Activated naive CD8-positive, alpha-beta T cell treated with anti-CD3 and anti-CD28 coated beads, Interleukin-2, amount 50 U/mL, for 24 hours (primary cell): ENCODE measurements around the gene ANKRD29.

Experiments
- ATAC-seq: fragments of 150-1000 bp; cut with Tn5 transposase; one replicate; pipeline ENCODE4 v1.10.0; 2021
- DNase-seq: peaks from one replicate; pipeline ENCODE4 v3.0.0; 2021
- H3K27ac Mint-ChIP-seq: one replicate; pipeline ENCODE4 v1.8.0; 2021; ENCODE audit warnings: mild to moderate bottlenecking, mixed read lengths
- H3K27me3 Mint-ChIP-seq: one replicate; pipeline ENCODE4 v1.8.0; 2021; ENCODE audit warnings: mixed read lengths
- H3K36me3 Mint-ChIP-seq: one replicate; pipeline ENCODE4 v1.8.0; 2021; ENCODE audit warnings: low read depth, mixed read lengths
- H3K4me1 Mint-ChIP-seq: one replicate; pipeline ENCODE4 v1.8.0; 2021; ENCODE audit warnings: mixed read lengths
- H3K4me3 Mint-ChIP-seq: one replicate; pipeline ENCODE4 v1.8.0; 2021; ENCODE audit warnings: mild to moderate bottlenecking, moderate library complexity, mixed read lengths
- H3K9me3 Mint-ChIP-seq: one replicate; pipeline ENCODE4 v1.8.0; 2021; ENCODE audit warnings: mixed read lengths

The ANKRD29 gene, protein sequence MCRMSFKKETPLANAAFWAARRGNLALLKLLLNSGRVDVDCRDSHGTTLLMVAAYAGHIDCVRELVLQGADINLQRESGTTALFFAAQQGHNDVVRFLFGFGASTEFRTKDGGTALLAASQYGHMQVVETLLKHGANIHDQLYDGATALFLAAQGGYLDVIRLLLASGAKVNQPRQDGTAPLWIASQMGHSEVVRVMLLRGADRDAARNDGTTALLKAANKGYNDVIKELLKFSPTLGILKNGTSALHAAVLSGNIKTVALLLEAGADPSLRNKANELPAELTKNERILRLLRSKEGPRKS

GRCh38 chr18:23662309-23663263, at the start of gene ANKRD29:
Gene ANKRD29 (minus strand): TSS chr18:23662911. CDS start chr18:23662730, 181 bp downstream.
- H3K36me3 Mint-ChIP-seq: peaks cover 2% of the 10 kb centered on the region
- peaks cover 16% of the 10 kb centered on the region for H3K4me1 Mint-ChIP-seq
- peak within 1 kb of the TSS; percentile 81 for H3K4me3 Mint-ChIP-seq
- H3K27ac Mint-ChIP-seq: peak within 1 kb of the TSS; percentile 87
- DNase-seq (peak; percentile 55), ATAC-seq (peak; percentile 73)
- H3K27me3 Mint-ChIP-seq: peaks cover 46% of the 10 kb centered on the region
- no peaks in the 10 kb centered on the region for H3K9me3 Mint-ChIP-seq

DNA sequence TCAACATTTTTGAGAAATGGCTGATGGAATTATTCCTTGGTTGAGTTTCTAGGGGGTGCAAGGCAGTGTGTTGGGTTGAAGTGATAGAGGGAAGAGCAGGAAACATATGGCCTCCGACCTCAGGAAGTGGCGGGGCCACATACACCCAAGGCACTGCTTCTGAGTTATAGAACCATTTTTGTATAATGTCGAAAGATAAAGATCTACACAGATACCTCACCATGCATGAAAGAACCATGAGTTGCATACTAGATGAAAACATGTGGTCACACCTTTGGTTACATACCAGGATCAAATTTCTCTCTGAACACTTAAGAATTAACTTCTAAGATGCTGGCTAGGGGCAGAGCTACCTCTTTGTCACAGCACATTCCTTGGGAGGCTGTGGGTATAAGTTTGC, 49.7 kb upstream of the ANKRD29 start:
- peaks cover 2% of the 10 kb centered on the region for H3K27me3 Mint-ChIP-seq
- peaks cover 3% of the 10 kb centered on the region for H3K9me3 Mint-ChIP-seq
- no peak overlapping the region for H3K4me3 Mint-ChIP-seq
- ATAC-seq (no peak), DNase-seq (no peak)
- H3K36me3 Mint-ChIP-seq: no peaks in the 10 kb centered on the region
- H3K27ac Mint-ChIP-seq: no peak overlapping the region
- H3K4me1 Mint-ChIP-seq: peaks cover 10% of the 10 kb centered on the region

- Mint-ChIP-seq H3K9me3 (peaks cover 6% of the 10 kb centered on the region), H3K4me3 (no peak overlapping the region), H3K27ac (no peak overlapping the region), H3K36me3 (peaks cover 2% of the 10 kb centered on the region), H3K27me3 (peaks cover 2% of the 10 kb centered on the region), H3K4me1 (peaks cover 8% of the 10 kb centered on the region)
- ATAC-seq (no peak), DNase-seq (no peak)
These were observed 48.7 kb upstream of the ANKRD29 start for GRCh38 chr18:23711426-23711825.

DNA sequence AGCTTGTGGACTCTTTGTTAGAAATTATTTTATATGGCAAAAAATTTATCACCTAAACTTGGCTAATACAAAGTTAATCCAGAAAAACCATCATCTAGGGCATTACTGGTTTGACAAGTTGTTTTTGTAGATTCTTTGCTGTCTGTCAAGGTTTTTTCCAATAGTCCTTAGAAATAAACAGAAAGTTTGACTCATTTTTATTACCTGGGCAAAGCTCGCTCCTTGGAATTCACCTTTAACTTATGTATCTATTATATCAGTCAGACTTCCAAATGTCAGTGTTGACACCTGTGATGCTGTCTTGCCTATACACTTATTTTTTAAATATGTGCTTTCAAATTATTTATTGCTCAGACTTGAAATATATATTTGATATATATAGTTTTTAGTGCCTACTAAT, 48.2 kb upstream of the ANKRD29 start:
- H3K36me3 Mint-ChIP-seq: peaks cover 2% of the 10 kb centered on the region
- ATAC-seq (no peak), DNase-seq (no peak)
- no peak overlapping the region for H3K27ac Mint-ChIP-seq
- H3K4me1 Mint-ChIP-seq: peaks cover 8% of the 10 kb centered on the region
- H3K9me3 Mint-ChIP-seq: peaks cover 6% of the 10 kb centered on the region
- H3K4me3 Mint-ChIP-seq: no peak overlapping the region
- peaks cover 2% of the 10 kb centered on the region for H3K27me3 Mint-ChIP-seq

DNA sequence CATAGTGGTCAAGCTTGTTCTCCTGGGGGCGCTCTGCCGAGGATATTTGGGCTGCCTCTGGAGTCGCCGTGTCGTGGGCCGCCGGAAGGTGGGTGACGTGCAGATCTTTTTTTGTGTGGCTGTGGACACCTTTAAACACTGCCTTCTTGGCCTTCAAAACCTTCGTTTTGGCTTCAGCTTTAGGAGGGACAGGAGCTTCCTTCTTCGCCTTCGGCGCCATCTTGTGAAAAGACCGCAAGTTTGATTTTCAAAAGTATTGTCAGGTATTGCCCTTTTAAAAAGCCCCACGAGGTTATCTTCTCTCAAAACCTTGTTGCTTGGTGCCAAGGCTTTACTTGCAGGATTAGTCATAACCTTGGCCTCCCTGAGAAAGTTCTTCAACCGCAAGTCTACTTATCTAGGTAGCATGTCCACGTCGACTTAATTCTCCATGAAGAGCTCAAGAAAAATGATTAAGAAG, 47.4 kb upstream of the ANKRD29 start:
- Mint-ChIP-seq H3K9me3 (peaks cover 6% of the 10 kb centered on the region), H3K27me3 (no peaks in the 10 kb centered on the region), H3K27ac (no peak overlapping the region), H3K4me3 (no peak overlapping the region), H3K4me1 (peaks cover 8% of the 10 kb centered on the region), H3K36me3 (peaks cover 2% of the 10 kb centered on the region)
- DNase-seq (no peak), ATAC-seq (no peak)

DNA sequence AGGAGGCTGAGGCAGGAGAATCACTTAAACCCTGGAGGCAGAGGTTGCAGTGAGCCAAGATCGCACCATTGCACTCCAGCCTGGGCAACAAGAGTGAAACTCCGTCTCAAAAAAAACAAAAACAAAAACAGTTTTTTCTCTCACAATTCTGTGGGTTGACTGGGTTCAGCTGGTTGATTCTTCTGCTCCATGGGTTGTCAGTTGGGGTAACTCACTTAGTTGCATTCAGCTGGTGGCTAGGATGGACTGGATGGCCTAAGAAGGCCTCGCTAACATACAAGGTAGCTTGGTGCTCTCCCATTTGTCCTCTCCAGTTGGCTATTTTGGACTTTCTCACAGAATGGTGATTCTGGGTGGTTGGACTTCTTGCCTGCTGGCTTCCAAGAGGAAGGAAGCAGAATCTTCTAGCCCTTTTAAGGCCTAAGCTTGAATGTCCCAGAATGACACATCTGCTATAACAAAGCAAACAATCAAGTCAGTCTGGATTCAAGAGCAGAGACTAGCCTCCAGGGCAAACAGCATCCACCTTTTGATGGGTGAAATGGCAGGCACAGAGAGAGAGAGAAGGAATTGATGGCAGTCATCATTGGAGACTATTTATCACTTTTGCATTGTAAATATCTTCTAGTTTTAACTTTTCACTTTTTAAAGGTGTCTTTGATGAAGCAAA, 44.4 kb upstream of the ANKRD29 start:
- DNase-seq: no peak
- Mint-ChIP-seq H3K4me1 (peaks cover 3% of the 10 kb centered on the region), H3K4me3 (no peak overlapping the region), H3K36me3 (peaks cover 2% of the 10 kb centered on the region), H3K27ac (no peak overlapping the region), H3K9me3 (peaks cover 6% of the 10 kb centered on the region), H3K27me3 (peaks cover 2% of the 10 kb centered on the region)
- no peak for ATAC-seq

DNA sequence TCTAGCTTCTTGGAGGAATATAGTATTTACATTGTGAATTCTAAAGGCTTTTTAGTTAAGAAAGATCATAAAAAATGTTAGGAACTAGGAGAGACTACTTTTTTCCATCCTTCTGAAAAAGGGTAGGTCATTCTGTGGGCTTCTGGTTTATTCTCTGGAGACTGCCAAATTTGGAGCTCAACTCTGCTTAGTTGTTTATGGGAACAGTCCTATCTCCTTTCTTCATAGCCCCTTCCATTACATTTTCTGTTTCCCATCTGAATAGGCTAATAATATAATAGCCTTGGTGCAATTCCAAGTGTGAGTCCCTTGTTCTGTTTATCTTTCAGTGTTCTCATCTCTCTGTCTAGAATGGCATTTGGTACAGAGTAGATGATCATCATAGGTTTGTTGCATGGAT, 42.1 kb upstream of the ANKRD29 start:
- peaks cover 2% of the 10 kb centered on the region for H3K36me3 Mint-ChIP-seq
- peaks cover 6% of the 10 kb centered on the region for H3K9me3 Mint-ChIP-seq
- ATAC-seq (no peak), DNase-seq (no peak)
- peaks cover 9% of the 10 kb centered on the region for H3K27me3 Mint-ChIP-seq
- no peak overlapping the region for H3K4me3 Mint-ChIP-seq
- no peak overlapping the region for H3K27ac Mint-ChIP-seq
- peaks cover 5% of the 10 kb centered on the region for H3K4me1 Mint-ChIP-seq

GRCh38 chr18:23703987-23704384, 41.3 kb upstream of the ANKRD29 start:
- H3K9me3 Mint-ChIP-seq: peaks cover 6% of the 10 kb centered on the region
- ATAC-seq: no peak
- no peak overlapping the region for H3K4me3 Mint-ChIP-seq
- peaks cover 5% of the 10 kb centered on the region for H3K4me1 Mint-ChIP-seq
- no peak overlapping the region for H3K27ac Mint-ChIP-seq
- H3K27me3 Mint-ChIP-seq: peaks cover 9% of the 10 kb centered on the region
- no peak for DNase-seq
- H3K36me3 Mint-ChIP-seq: peaks cover 2% of the 10 kb centered on the region

- Mint-ChIP-seq H3K27me3 (peaks cover 9% of the 10 kb centered on the region), H3K9me3 (peaks cover 6% of the 10 kb centered on the region), H3K4me3 (no peak overlapping the region), H3K27ac (no peak overlapping the region), H3K36me3 (peaks cover 2% of the 10 kb centered on the region), H3K4me1 (peaks cover 5% of the 10 kb centered on the region)
- DNase-seq: no peak
- peak; percentile 57 for ATAC-seq
These were observed 40.6 kb upstream of the ANKRD29 start for GRCh38 chr18:23703057-23703986.

DNA sequence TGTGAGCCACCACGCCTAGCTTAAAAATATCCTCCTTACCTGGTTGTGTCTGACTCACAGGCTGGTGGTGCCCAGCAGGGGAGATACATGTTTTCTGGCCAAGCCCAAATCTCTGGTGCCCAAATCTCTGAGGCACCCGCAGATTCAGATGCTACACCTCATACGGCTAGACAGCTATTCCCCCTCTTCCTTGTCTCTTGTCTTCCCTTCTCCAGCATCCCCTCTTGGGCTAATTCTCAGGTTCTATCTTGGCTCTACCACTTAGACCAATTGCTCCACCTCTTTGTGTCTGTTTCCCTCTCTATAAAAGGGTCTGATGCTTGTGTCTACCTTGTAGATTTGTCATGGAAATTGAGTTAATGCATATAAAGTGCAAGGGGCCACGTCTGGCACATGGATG, 39.9 kb upstream of the ANKRD29 start:
- DNase-seq: no peak
- H3K4me3 Mint-ChIP-seq: no peak overlapping the region
- H3K27ac Mint-ChIP-seq: no peak overlapping the region
- H3K36me3 Mint-ChIP-seq: peaks cover 2% of the 10 kb centered on the region
- no peak for ATAC-seq
- peaks cover 3% of the 10 kb centered on the region for H3K9me3 Mint-ChIP-seq
- peaks cover 9% of the 10 kb centered on the region for H3K27me3 Mint-ChIP-seq
- peaks cover 5% of the 10 kb centered on the region for H3K4me1 Mint-ChIP-seq

- H3K4me1 Mint-ChIP-seq: peaks cover 5% of the 10 kb centered on the region
- H3K27me3 Mint-ChIP-seq: peaks cover 9% of the 10 kb centered on the region
- H3K27ac Mint-ChIP-seq: no peak overlapping the region
- no peaks in the 10 kb centered on the region for H3K9me3 Mint-ChIP-seq
- DNase-seq (no peak), ATAC-seq (no peak)
- no peaks in the 10 kb centered on the region for H3K36me3 Mint-ChIP-seq
- no peak overlapping the region for H3K4me3 Mint-ChIP-seq
These were observed 38.9 kb upstream of the ANKRD29 start for GRCh38 chr18:23701544-23702064.

DNA sequence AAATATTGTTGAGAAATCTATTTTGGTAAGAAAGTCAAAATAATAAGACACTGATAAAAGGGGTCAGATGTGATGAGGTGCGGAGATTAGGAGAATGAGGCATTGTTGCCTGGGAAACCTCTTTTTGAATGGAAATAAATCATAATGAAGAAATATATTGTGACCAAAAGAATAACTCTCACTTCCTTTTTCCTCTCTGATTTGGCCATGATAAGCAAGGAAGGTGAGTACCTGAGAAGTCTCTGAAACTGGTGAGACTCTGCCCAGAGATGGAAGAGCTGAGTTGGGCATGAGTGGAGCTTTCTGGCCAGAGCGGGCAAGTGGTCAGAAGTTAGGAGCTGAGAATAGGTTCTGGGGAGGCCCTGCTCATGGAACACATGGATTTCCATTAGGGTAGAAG, 38.3 kb upstream of the ANKRD29 start:
- no peak for DNase-seq
- no peak for ATAC-seq
- H3K27me3 Mint-ChIP-seq: peaks cover 9% of the 10 kb centered on the region
- H3K36me3 Mint-ChIP-seq: no peaks in the 10 kb centered on the region
- no peak overlapping the region for H3K27ac Mint-ChIP-seq
- H3K4me3 Mint-ChIP-seq: no peak overlapping the region
- H3K9me3 Mint-ChIP-seq: no peaks in the 10 kb centered on the region
- H3K4me1 Mint-ChIP-seq: peaks cover 5% of the 10 kb centered on the region

DNA sequence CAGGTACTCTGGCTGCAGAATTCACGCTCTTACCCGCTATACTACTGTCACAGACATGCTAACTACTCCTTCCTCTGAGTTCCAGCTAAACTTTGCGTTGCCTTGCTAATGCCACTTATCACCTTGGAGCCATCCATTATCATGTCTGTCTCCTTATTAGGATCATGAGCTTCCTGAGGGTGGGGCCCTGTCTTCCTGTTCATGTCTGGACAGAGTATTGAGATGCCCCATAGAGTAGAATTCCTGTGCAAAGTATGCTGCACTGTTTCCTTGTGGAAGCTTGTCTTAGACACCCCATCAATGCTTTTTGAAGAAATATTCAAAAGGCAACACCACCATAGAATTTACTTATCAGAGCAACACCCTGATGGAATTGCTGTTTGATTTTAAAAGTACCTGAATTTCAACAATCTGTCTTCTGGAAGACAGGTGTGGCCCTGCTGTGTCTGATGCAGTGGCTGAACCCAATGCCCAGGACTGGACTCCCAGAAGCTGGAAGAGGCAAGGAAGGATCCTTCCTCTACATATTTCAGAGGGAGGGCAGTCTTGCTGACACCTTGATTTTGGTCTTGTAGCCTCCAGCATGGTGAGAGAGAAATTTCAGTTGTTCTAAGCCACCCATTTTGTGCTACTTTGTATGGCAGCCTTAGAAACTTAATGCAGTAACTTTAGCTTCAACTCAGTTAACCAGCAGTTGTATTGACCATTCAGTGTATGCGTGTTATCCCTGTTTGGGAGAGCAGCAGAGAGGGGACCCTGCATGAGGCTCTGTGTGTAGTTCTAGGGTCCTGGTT, 32.1 kb upstream of the ANKRD29 start:
- DNase-seq: no peak
- H3K27me3 Mint-ChIP-seq: peaks cover 10% of the 10 kb centered on the region
- ATAC-seq: no peak

More for the DNA sequence above, 32.1 kb upstream of the ANKRD29 start:
- H3K4me3 Mint-ChIP-seq: no peak overlapping the region
- H3K9me3 Mint-ChIP-seq: no peaks in the 10 kb centered on the region
- peaks cover 4% of the 10 kb centered on the region for H3K4me1 Mint-ChIP-seq
- no peak overlapping the region for H3K27ac Mint-ChIP-seq
- no peaks in the 10 kb centered on the region for H3K36me3 Mint-ChIP-seq
